SK-N-SH treated with all-trans-retinoic acid at 6 μM for 48 hours (cell line): Measurements from ENCODE around the gene ZNF501.

Experiments used
- ATAC-seq: fragments of 200-7000 bp; cut with Tn5 transposase; 3 replicates; pipeline ENCODE4 v1.9.1; 2020; ENCODE audit warnings: mild to moderate bottlenecking, moderate library complexity
- ARNTL ChIP-seq: fragments of 450-650 bp; formaldehyde crosslinking; IDR thresholded peaks from 2 replicates; pipeline ENCODE4 v1.5.0; 2020; ENCODE audit warnings: low read depth, mild to moderate bottlenecking, moderate library complexity, borderline replicate concordance
- BACH2 ChIP-seq: fragments of 250-450 bp; sonication (Bioruptor Pico); IDR thresholded peaks from 2 replicates; pipeline ENCODE4 v1.9.0; 2021; ENCODE audit warnings: mild to moderate bottlenecking, borderline replicate concordance
- CREB5 ChIP-seq: fragments of 250-450 bp; sonication (Bioruptor Pico); IDR thresholded peaks from 2 replicates; pipeline ENCODE4 v1.5.1; 2020; ENCODE audit warnings: low read depth, mild to moderate bottlenecking, moderate library complexity
- CSDC2 ChIP-seq: fragments of 250-450 bp; sonication (Bioruptor Pico); IDR thresholded peaks from 2 replicates; pipeline ENCODE4 v1.5.0; 2020; ENCODE audit warnings: mild to moderate bottlenecking, moderate library complexity
- CSRNP3 ChIP-seq: fragments of 250-450 bp; sonication (Bioruptor Pico); IDR thresholded peaks from 2 replicates; pipeline ENCODE4 v1.5.1; 2021; ENCODE audit warnings: mild to moderate bottlenecking, moderate library complexity
- ESRRG ChIP-seq: fragments of 250-450 bp; sonication (Bioruptor Pico); IDR thresholded peaks from 2 replicates; pipeline ENCODE4 v1.6.1; 2021; ENCODE audit warnings: mild to moderate bottlenecking
- GLIS3 ChIP-seq: fragments of 250-450 bp; sonication (Bioruptor Pico); IDR thresholded peaks from 2 replicates; pipeline ENCODE4 v1.5.0; 2020; ENCODE audit warnings: mild to moderate bottlenecking, moderate library complexity
- ISL1 ChIP-seq: fragments of 250-450 bp; sonication (Bioruptor Pico); IDR thresholded peaks from 2 replicates; pipeline ENCODE4 v2.1.2; 2022; ENCODE audit warnings: mild to moderate bottlenecking, moderate library complexity
- PATZ1 ChIP-seq: fragments of 250-450 bp; sonication (Bioruptor Pico); IDR thresholded peaks from 2 replicates; pipeline ENCODE4 v1.8.0; 2020; ENCODE audit warnings: mild to moderate bottlenecking, moderate library complexity, borderline replicate concordance
- POU6F1 ChIP-seq: fragments of 250-450 bp; sonication (Bioruptor Pico); IDR thresholded peaks from 2 replicates; pipeline ENCODE4 v1.8.0; 2021; ENCODE audit warnings: low read depth, mild to moderate bottlenecking, moderate library complexity, borderline replicate concordance
- PPARA ChIP-seq: fragments of 250-450 bp; sonication (Bioruptor Pico); IDR thresholded peaks from 2 replicates; pipeline ENCODE4 v1.5.0; 2020; ENCODE audit warnings: mild to moderate bottlenecking, borderline replicate concordance
- RARB ChIP-seq: fragments of 250-450 bp; sonication (Bioruptor Pico); IDR thresholded peaks from 2 replicates; pipeline ENCODE4 v1.8.0; 2021; ENCODE audit warnings: mild to moderate bottlenecking, moderate library complexity
- SNAI2 ChIP-seq: fragments of 250-450 bp; sonication (Bioruptor Pico); IDR thresholded peaks from 2 replicates; pipeline ENCODE4 v1.5.0; 2020; ENCODE audit warnings: mild to moderate bottlenecking, moderate library complexity
- TCF4 ChIP-seq: fragments of 250-450 bp; sonication (Bioruptor Pico); IDR thresholded peaks from 2 replicates; pipeline ENCODE4 v1.8.0; 2021; ENCODE audit warnings: mild to moderate bottlenecking, moderate library complexity, borderline replicate concordance
- TOX ChIP-seq: fragments of 250-450 bp; sonication (Bioruptor Pico); IDR thresholded peaks from 2 replicates; pipeline ENCODE4 v1.8.0; 2021; ENCODE audit warnings: mild to moderate bottlenecking, moderate library complexity, borderline replicate concordance
- TSHZ2 ChIP-seq: fragments of 250-450 bp; sonication (Bioruptor Pico); IDR thresholded peaks from 2 replicates; pipeline ENCODE4 v1.5.0; 2020; ENCODE audit warnings: mild to moderate bottlenecking, moderate library complexity
- ZC3H10 ChIP-seq: fragments of 250-450 bp; sonication (Bioruptor Pico); IDR thresholded peaks from 2 replicates; pipeline ENCODE4 v1.5.1; 2021; ENCODE audit warnings: mild to moderate bottlenecking, moderate library complexity
- ZFP3 ChIP-seq: fragments of 250-450 bp; sonication (Bioruptor Pico); IDR thresholded peaks from 2 replicates; pipeline ENCODE4 v1.5.0; 2020; ENCODE audit warnings: mild to moderate bottlenecking, moderate library complexity
- ZFP30 ChIP-seq: fragments of 450-650 bp; formaldehyde crosslinking; IDR thresholded peaks from 2 replicates; pipeline ENCODE4 v1.5.0; 2022; ENCODE audit warnings: mild to moderate bottlenecking, moderate library complexity
- ZNF565 ChIP-seq: fragments of 450-650 bp; formaldehyde crosslinking; conservative IDR thresholded peaks from 2 replicates; pipeline ENCODE4 v1.5.0; 2020; ENCODE audit warnings: low read depth, mild to moderate bottlenecking, moderate library complexity
- ZNF70 ChIP-seq: fragments of 450-650 bp; formaldehyde crosslinking; IDR thresholded peaks from 2 replicates; pipeline ENCODE4 v1.5.0; 2020; ENCODE audit warnings: mild to moderate bottlenecking, moderate library complexity
- ZNF8 ChIP-seq: fragments of 450-650 bp; formaldehyde crosslinking; IDR thresholded peaks from 2 replicates; pipeline ENCODE4 v1.5.0; 2020; ENCODE audit warnings: mild to moderate bottlenecking, moderate library complexity

Gene ZNF501

GRCh38 chr3:44761101-44761423, 31.6 kb downstream of the ZNF501 start:
- TF ChIP-seq ZNF565 (CRISPR knock-in tag) (no peak), GLIS3 (no peak), PATZ1 (CRISPR knock-in tag) (no peak), ESRRG (CRISPR knock-in tag) (no peak), ZFP3 (CRISPR knock-in tag) (no peak), TCF4 (CRISPR knock-in tag) (no peak), CSDC2 (CRISPR knock-in tag) (no peak), ZC3H10 (CRISPR knock-in tag) (no peak), RARB (no peak), PPARA (CRISPR knock-in tag) (no peak), SNAI2 (CRISPR knock-in tag) (no peak), ZNF8 (no peak), BACH2 (CRISPR knock-in tag) (no peak), CREB5 (no peak), CSRNP3 (no peak), ARNTL (CRISPR knock-in tag) (no peak)
- ATAC-seq = peak; percentile 3

GRCh38 chr3:44761424-44762169, 32.2 kb downstream of the ZNF501 start, which contains the start of the genes KIAA1143 and KIF15:
Gene KIAA1143 (minus strand): TSS chr3:44761619. CDS start chr3:44761602, 17 bp downstream.
Gene KIF15 (plus strand): TSS chr3:44761794. CDS start chr3:44761866, 72 bp downstream.
- ATAC-seq = peak; percentile 95
- no peak for TF ChIP-seq ZFP3 (CRISPR knock-in tag)
- peak; percentile 7; the same call in 1 of the 2 replicates for TF ChIP-seq TSHZ2 (CRISPR knock-in tag)

- TF ChIP-seq CSDC2 (CRISPR knock-in tag) = no peak
- TF ChIP-seq ZNF8 = no peak
- no peak for TF ChIP-seq BACH2 (CRISPR knock-in tag)
- TF ChIP-seq TOX = no peak
- no peak for TF ChIP-seq ZFP30
- TF ChIP-seq ZNF565 (CRISPR knock-in tag) = no peak
- TF ChIP-seq PATZ1 (CRISPR knock-in tag) = no peak
- no peak for TF ChIP-seq ARNTL (CRISPR knock-in tag)
- TF ChIP-seq ISL1 = no peak
- TF ChIP-seq ZC3H10 (CRISPR knock-in tag) = no peak
- TF ChIP-seq ZNF70 (CRISPR knock-in tag) = no peak
- TF ChIP-seq TSHZ2 (CRISPR knock-in tag) = no peak
- TF ChIP-seq SNAI2 (CRISPR knock-in tag) = no peak
- no peak for TF ChIP-seq RARB
- no peak for TF ChIP-seq GLIS3
- TF ChIP-seq POU6F1 (CRISPR knock-in tag) = no peak
- peak; percentile 77 for ATAC-seq
Observed at GRCh38 chr3:44762170-44762677, 32.8 kb downstream of the ZNF501 start.
